IMR-90 (cell line): ENCODE data around the gene CALD1. TPM values are rescaled to one million over a fixed set of nuclear protein-coding genes. Genes with fewer than 3 reads are reported as not detected.

Experiments
- ATAC-seq: fragments of 200-7000 bp; cut with Tn5 transposase; 2 replicates; pipeline ENCODE4 v1.9.1; 2020; ENCODE audit warnings: low read depth, mild to moderate bottlenecking, moderate library complexity
- BruUV-seq: library from RNA; stranded (reverse); fragments of 400-500 nt; replicated peaks from 2 replicates; lab custom pipeline; 2021; lab: Mats Ljungman, UMichigan
- CTCF ChIA-PET: fragments of 300-600 bp; formaldehyde crosslinking; extraction: SDS; loops from one replicate; lab custom pipeline; 2021; ENCODE audit warnings: antibody characterized with exemption; lab: Yijun Ruan, JAX
- POLR2A ChIA-PET: fragments of 300-600 bp; sonication (Branson Sonifier 250); formaldehyde crosslinking; loops from one replicate; lab custom pipeline; 2022; ENCODE audit warnings: antibody characterized with exemption; ENCODE audit not compliant: unreplicated experiment; lab: Charles Lee
- DNase-seq: peaks from one replicate; pipeline ENCODE4 v3.0.0; 2013
- H2AFZ ChIP-seq: replicated peaks from 2 replicates; pipeline ENCODE3; 2013; ENCODE audit warnings: low read length, mild to moderate bottlenecking; ENCODE audit not compliant: poor library complexity
- H2AK5ac ChIP-seq: 2 replicates; pipeline ENCODE4 v1.6.1; 2013; ENCODE audit warnings: low read depth, low read length, inconsistent platforms
- H2AK9ac ChIP-seq: replicated peaks from 2 replicates; pipeline ENCODE3; 2013; ENCODE audit warnings: mild to moderate bottlenecking, low read depth, low read length, moderate library complexity; ENCODE audit not compliant: poor library complexity
- H2BK120ac ChIP-seq: 2 replicates; pipeline ENCODE4 v1.6.1; 2013; ENCODE audit warnings: low read depth, low read length, inconsistent platforms
- H2BK15ac ChIP-seq: 3 replicates; pipeline ENCODE4 v1.6.1; 2013; ENCODE audit warnings: low read depth, low read length, inconsistent platforms
- H2BK20ac ChIP-seq: 2 replicates; pipeline ENCODE4 v1.6.1; 2013; ENCODE audit warnings: low read depth, mild to moderate bottlenecking, inconsistent platforms, low read length, moderate library complexity
- H2BK5ac ChIP-seq: 2 replicates; pipeline ENCODE4 v1.6.1; 2013; ENCODE audit warnings: mild to moderate bottlenecking, low read depth, low read length, inconsistent platforms; ENCODE audit not compliant: poor library complexity, severe bottlenecking
- H3K14ac ChIP-seq: replicated peaks from 2 replicates; pipeline ENCODE4 v1.6.1; 2013; ENCODE audit warnings: low read depth, low read length, inconsistent platforms
- H3K18ac ChIP-seq: 2 replicates; pipeline ENCODE4 v1.6.1; 2013; ENCODE audit warnings: low read depth, low read length, control low read depth
- H3K23ac ChIP-seq: 2 replicates; pipeline ENCODE4 v1.6.1; 2013; ENCODE audit warnings: low read depth, low read length, inconsistent platforms
- H3K27ac ChIP-seq: 2 replicates; pipeline ENCODE4 v1.5.1; 2013; ENCODE audit warnings: mild to moderate bottlenecking, control low read depth, low read length; ENCODE audit not compliant: insufficient read depth
- H3K27me3 ChIP-seq: 2 replicates; pipeline ENCODE4 v1.6.1; 2013; ENCODE audit warnings: low read length; ENCODE audit not compliant: control insufficient read depth, insufficient read depth
- H3K36me3 ChIP-seq: 2 replicates; pipeline ENCODE4 v1.6.1; 2013; ENCODE audit warnings: low read length, mixed read lengths; ENCODE audit not compliant: control insufficient read depth, insufficient read depth
- H3K4ac ChIP-seq: 2 replicates; pipeline ENCODE4 v1.6.1; 2013; ENCODE audit warnings: low read depth, low read length, inconsistent platforms
- H3K4me1 ChIP-seq: 2 replicates; pipeline ENCODE4 v1.6.1; 2013; ENCODE audit warnings: low read length, mixed read lengths; ENCODE audit not compliant: control insufficient read depth, insufficient read depth
- H3K4me2 ChIP-seq: 2 replicates; pipeline ENCODE4 v1.6.1; 2013; ENCODE audit warnings: low read depth, mild to moderate bottlenecking, control low read depth, low read length, moderate library complexity
- H3K4me3 ChIP-seq: 2 replicates; pipeline ENCODE4 v1.5.1; 2013; ENCODE audit warnings: low read depth, mild to moderate bottlenecking, control low read depth, low read length, moderate library complexity; ENCODE audit not compliant: insufficient read depth
- H3K56ac ChIP-seq: 2 replicates; pipeline ENCODE4 v1.6.1; 2013; ENCODE audit warnings: low read length, inconsistent platforms; ENCODE audit not compliant: insufficient read depth; ENCODE audit errors: extremely low read depth
- H3K79me1 ChIP-seq, 2 experiments: 2 replicates each; pipeline ENCODE4 v1.6.1; 2013; ENCODE audit warnings: low read length in 2 of 2, inconsistent platforms in 1 of 2, low read depth in 1 of 2
- H3K9ac ChIP-seq: 2 replicates; pipeline ENCODE4 v1.6.1; 2013; ENCODE audit warnings: low read depth, low read length, control low read depth
- H3K9me1 ChIP-seq: 2 replicates; pipeline ENCODE4 v1.6.1; 2013; ENCODE audit warnings: low read length, inconsistent platforms; ENCODE audit not compliant: insufficient read depth
- H3K9me3 ChIP-seq: 2 replicates; pipeline ENCODE4 v1.6.1; 2013; ENCODE audit warnings: low read length; ENCODE audit not compliant: control insufficient read depth, insufficient read depth
- H4K20me1 ChIP-seq: 2 replicates; pipeline ENCODE4 v1.6.1; 2013; ENCODE audit warnings: low read length, inconsistent platforms; ENCODE audit not compliant: insufficient read depth
- H4K5ac ChIP-seq: 2 replicates; pipeline ENCODE4 v1.6.1; 2013; ENCODE audit warnings: mild to moderate bottlenecking, low read depth, low read length, control low read depth
- H4K8ac ChIP-seq, 2 experiments: 2 replicates each; pipeline ENCODE4 v1.6.1; 2013; ENCODE audit warnings: low read depth in 2 of 2, low read length in 2 of 2, control low read depth in 1 of 2, inconsistent platforms in 1 of 2
- H4K91ac ChIP-seq: 2 replicates; pipeline ENCODE4 v1.6.1; 2013; ENCODE audit warnings: low read depth, low read length, inconsistent platforms; ENCODE audit not compliant: insufficient read depth
- CEBPB ChIP-seq: IDR thresholded peaks from 2 replicates; pipeline ENCODE4 v1.6.1; 2012; ENCODE audit warnings: low read depth, low read length, improper control_type of control experiment
- NFE2L2 ChIP-seq: fragments of 150-350 bp; IDR thresholded peaks from 2 replicates; pipeline ENCODE4 v1.6.1; 2016; ENCODE audit warnings: low read depth, mild to moderate bottlenecking, low read length
- whole genome bisulfite sequencing, 2 experiments: methylation state at CpG; one replicate each; pipeline versions ENCODE4 v1.1.5 to v1.1.7; 2013; ENCODE audit warnings: missing lambda C conversion rate in 2 of 2; ENCODE audit not compliant: insufficient read length in 1 of 2; ENCODE audit errors: extremely low coverage in 2 of 2; 5-methylcytosine and 5-hydroxymethylcytosine counted together
- dilution Hi-C: fragments of 300-500 bp; cut with HindIII; formaldehyde crosslinking; loops from one replicate; pipeline ENCODE4 v1.14.3; 2018; ENCODE audit warnings: low sequenced_read_pairs; ENCODE audit not compliant: unreplicated experiment
- in situ Hi-C: fragments of 300-500 bp; cut with MboI; formaldehyde crosslinking; loops from 3 replicates; pipeline ENCODE4 v1.14.3; 2019; ENCODE audit warnings: low sequenced_read_pairs, inconsistent platforms, mixed read lengths
- intact Hi-C: fragments of 100-400 bp; cut with micrococcal nuclease; formaldehyde crosslinking; loops from 2 replicates; pipeline ENCODE4 v1.10.0; 2022
- polyA plus RNA-seq, 3 experiments: library from polyadenylated mRNA; depleted of rRNA; stranded (reverse); fragments of >200 nt; gene quantifications; 2 replicates each; pipeline ENCODE4 v1.2.3, GENCODE V29; 2012; ENCODE audit warnings: low replicate concordance in 1 of 3
- total RNA-seq: library from RNA; depleted of rRNA; stranded (reverse); fragments of >200 nt; gene quantifications from 2 replicates; pipeline ENCODE4 v1.2.3, GENCODE V29; 2012

The CALD1 gene
- total and polyA plus RNA-seq, 2 of the 4 experiments (the other 2 are of a cell fraction): 375 to 487 TPM

DNA sequence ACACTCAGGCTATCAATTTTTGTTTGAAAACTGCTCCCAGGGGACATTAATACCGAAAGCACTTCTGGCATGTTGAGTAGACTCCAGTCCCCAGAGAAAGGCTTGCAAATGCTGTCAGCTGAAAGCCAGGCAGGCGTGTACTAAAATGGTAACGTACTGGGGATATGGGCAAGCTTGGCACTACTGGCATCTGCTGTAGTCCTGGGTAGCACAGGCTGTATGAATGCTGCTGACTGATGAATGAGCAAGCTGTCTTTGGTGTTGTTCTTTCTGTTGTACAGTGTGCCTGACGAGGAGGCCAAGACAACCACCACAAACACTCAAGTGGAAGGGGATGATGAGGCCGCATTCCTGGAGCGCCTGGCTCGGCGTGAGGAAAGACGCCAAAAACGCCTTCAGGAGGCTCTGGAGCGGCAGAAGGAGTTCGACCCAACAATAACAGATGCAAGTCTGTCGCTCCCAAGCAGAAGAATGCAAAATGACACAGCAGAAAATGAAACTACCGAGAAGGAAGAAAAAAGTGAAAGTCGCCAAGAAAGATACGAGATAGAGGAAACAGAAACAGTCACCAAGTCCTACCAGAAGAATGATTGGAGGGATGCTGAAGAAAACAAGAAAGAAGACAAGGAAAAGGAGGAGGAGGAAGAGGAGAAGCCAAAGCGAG lies 153.4 kb downstream of the CALD1 start:
- Histone ChIP-seq H3K27ac (peak overlapping the region; percentile 54; the same call in 1 of the 2 replicates), H3K23ac (peak overlapping the region; percentile 67), H4K8ac (peak overlapping the region in 1 of 2 experiments; percentile 19; a peak in 1 of 4 replicates), H3K56ac (no peak overlapping the region), H4K91ac (no peak overlapping the region), H4K5ac (no peak overlapping the region; the same call in 1 of the 2 replicates), H3K9ac (no peak overlapping the region), H3K27me3 (no peaks in the 10 kb centered on the region), H2BK5ac (peak overlapping the region; percentile 57), H2BK20ac (0 out of 2 replicates have a peak overlapping the region, but pooled peaks have one; percentile 16), H2BK120ac (no peak overlapping the region), H3K4me1 (peaks cover 13% of the 10 kb centered on the region), H2BK15ac (no peak overlapping the region), H2AK5ac (peak overlapping the region; percentile 9; the same call in 1 of the 2 replicates), H3K14ac (peak overlapping the region; percentile 60), H3K36me3 (peaks cover 46% of the 10 kb centered on the region), H3K4me3 (no peak overlapping the region), H2AFZ (no peak overlapping the region), H3K4me2 (0 out of 2 replicates have a peak overlapping the region, but pooled peaks have one; percentile 7), H4K20me1 (peaks cover 34% of the 10 kb centered on the region; the same call in 1 of the 2 replicates), H3K9me1 (peaks cover 17% of the 10 kb centered on the region), H2AK9ac (no peak overlapping the region), H3K4ac (no peak overlapping the region), H3K18ac (peak overlapping the region; percentile 20; the same call in 1 of the 2 replicates), H3K9me3 (no peaks in the 10 kb centered on the region), H3K79me1 (peaks cover 51 to 81% of the 10 kb centered on the region in 2 experiments)
- dilution Hi-C loops (no loop called here), in situ Hi-C loops (no loop called here), intact Hi-C loops (no loop called here)
- WGBS, 2 experiments: 86% methylated on average over 9 of the region's 17 CpGs; no CpG with 5 or more reads in 1 of the 2 experiments
- POLR2A ChIA-PET: no interaction called here
- ATAC-seq (peak; percentile 58), DNase-seq (peak; percentile 37)
- CTCF ChIA-PET: no interaction called here
- TF ChIP-seq NFE2L2 (peak; percentile 50), CEBPB (no peak)
- BruUV-seq: no TSS peak
